ENCODE data around the gene HLA-DPB1. TPM values are rescaled to one million over a fixed set of nuclear protein-coding genes. Genes with fewer than 3 reads are reported as not detected.

Gene HLA-DPB1
- total RNA-seq, 1 donor from 2014 or later, result 94.8 TPM

Other genes starting within 250 kb of the HLA-DPB1 start
- gene TAP2, start 237.3 kb upstream of the HLA-DPB1 start, total RNA-seq, result 19.9 TPM
- 31.9 TPM for gene PSMB8, start 231.9 kb upstream of the HLA-DPB1 start, total RNA-seq
- gene TAP1, start 222.3 kb upstream of the HLA-DPB1 start, total RNA-seq, result 50.6 TPM
- 19.6 TPM for gene PSMB9, start 221.8 kb upstream of the HLA-DPB1 start, total RNA-seq
- 10.3 TPM for gene HLA-DMB, start 135.0 kb upstream of the HLA-DPB1 start, total RNA-seq
- 27.7 TPM for gene HLA-DMA, start 122.9 kb upstream of the HLA-DPB1 start, total RNA-seq
- 125 TPM for gene BRD2, start 107.4 kb upstream of the HLA-DPB1 start, total RNA-seq
- gene HLA-DOA, start 66.4 kb upstream of the HLA-DPB1 start, total RNA-seq, result 30.2 TPM
- 82.3 TPM for gene HLA-DPA1, start 2.3 kb upstream of the HLA-DPB1 start, total RNA-seq
- gene COL11A2, start 116.5 kb downstream of the HLA-DPB1 start, total RNA-seq, result 0.25 TPM
- gene RXRB, start 124.7 kb downstream of the HLA-DPB1 start, total RNA-seq, result 28.0 TPM
- 36.3 TPM for gene SLC39A7, start 124.9 kb downstream of the HLA-DPB1 start, total RNA-seq
- gene HSD17B8, start 128.7 kb downstream of the HLA-DPB1 start, total RNA-seq, result 17.7 TPM
- gene RING1, start 132.5 kb downstream of the HLA-DPB1 start, total RNA-seq, result 32.7 TPM
- gene VPS52, start 195.9 kb downstream of the HLA-DPB1 start, total RNA-seq, result 42.2 TPM
- 3,296 TPM for gene RPS18, start 196.1 kb downstream of the HLA-DPB1 start, total RNA-seq
- gene B3GALT4, start 201.1 kb downstream of the HLA-DPB1 start, total RNA-seq, result 14.0 TPM
- 36.3 TPM for gene WDR46, start 213.2 kb downstream of the HLA-DPB1 start, total RNA-seq
- 9.1 TPM for gene PFDN6, start 213.6 kb downstream of the HLA-DPB1 start, total RNA-seq
- gene RGL2, start 223.0 kb downstream of the HLA-DPB1 start, total RNA-seq, result 41.5 TPM
- 59.9 TPM for gene TAPBP, start 238.1 kb downstream of the HLA-DPB1 start, total RNA-seq
- gene ZBTB22, start 241.8 kb downstream of the HLA-DPB1 start, total RNA-seq, result 18.4 TPM
- gene DAXX, start 247.0 kb downstream of the HLA-DPB1 start, total RNA-seq, result 32.2 TPM

All from vagina (tissue), 1 donor.